GM19240 (cell line): Measurements from ENCODE around the gene SCGB1C2.
"Not testable (repeated sequence)": the region's sequence is repeated elsewhere in the genome, so short reads cannot be mapped to it uniquely, and the experiment has no call there.

ENCODE experiments used
- DNase-seq: peaks from one replicate; pipeline ENCODE4 v3.0.0; 2011; ENCODE audit warnings: low spot score; ENCODE audit not compliant: insufficient read length

The SCGB1C2 gene

GRCh38 chr17:137166-137807 lies at the start of gene SCGB1C2:
Gene SCGB1C2, plus strand, starts transcription at chr17:137569. Its CDS starts 22 bp downstream, at chr17:137591.
- DNase-seq = not testable (repeated sequence)

DNA sequence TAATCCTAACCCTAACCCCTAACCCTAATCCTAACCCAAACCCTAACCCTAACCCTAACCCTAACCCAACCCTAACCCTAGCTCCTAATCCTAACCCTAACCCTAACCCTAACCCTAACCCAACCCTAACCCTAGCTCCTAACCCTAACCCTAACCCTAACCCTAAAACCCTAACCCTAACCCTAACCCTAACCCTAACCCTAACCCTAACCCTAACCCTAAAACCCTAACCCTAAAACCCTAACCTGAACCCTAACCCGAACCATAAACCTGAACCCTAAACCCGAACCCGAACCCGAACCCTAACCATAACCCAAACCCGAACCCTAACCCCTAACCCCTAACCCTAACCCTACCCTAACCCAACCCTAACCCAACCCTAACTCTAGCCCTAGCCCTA lies 24.3 kb upstream of the SCGB1C2 start:
- not testable (repeated sequence) for DNase-seq

DNA sequence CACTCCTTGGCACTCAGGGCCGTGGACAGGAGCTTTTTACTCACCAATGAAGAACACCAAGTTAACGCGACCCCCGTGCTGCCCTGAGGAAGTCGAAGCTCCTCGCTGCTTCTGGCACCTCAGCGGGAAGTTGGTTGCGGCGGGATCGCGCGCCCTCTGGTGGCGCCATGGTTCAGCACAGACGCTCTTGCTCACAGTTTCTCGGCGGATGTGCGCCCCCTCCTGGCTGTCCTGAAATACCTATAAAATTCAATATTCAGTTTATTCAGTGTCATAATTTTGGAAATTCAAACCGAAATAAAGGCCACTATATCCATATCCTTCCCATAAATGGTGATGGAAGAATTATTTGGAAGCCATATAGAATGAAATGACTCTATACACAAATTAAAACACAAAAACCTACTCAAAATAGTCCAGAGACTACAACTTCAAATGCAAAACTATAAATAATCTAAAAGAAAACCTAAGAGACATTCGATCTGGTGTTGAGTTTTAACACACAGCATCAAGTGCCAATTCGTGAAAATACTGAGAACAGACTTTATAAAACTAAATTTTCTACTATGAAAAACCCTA lies 18.9 kb upstream of the SCGB1C2 start:
- DNase-seq = not testable (repeated sequence)

DNA sequence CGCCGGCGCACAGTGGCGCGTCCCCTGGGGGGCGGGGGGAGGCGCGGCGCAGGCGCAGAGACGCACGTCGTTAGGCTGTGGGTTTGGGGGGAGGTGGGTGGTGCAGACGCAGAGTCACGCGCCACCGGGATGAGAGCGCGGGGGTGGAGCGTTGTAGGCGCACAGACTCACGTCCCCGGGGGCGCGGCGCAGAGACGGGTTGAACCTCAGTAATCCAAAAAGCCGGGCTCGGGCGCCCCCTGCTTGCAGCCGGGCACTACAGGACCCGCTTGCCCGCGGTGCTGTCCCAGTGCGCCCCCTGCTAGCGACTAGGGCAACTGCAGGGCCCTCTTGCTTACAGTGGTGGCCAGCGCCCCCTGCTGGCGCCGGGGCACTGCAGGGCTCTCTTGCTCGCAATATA lies 3.4 kb upstream of the SCGB1C2 start:
- not testable (repeated sequence) for DNase-seq

DNA sequence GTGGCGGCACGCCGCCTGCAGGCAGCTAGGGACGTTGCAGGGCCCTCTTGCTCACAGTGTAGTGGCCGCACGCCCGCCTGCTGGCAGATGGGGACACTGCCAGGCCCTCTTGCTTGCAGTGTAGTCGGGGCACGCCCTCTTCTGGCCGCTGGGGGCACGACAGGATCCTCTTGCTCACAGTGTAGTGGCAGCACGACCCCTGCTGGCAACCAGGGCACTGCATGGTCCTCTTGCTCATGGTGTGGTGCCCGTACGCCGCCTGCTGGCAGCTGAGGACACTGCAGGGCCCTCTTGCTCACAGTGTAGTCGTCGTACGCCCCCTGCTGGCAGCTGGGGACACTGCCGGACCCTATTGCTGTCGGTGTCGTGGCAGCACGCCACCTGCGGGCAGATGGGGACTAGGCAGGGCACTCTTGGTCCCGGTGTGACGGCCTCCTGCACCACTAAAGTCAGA lies 3.0 kb upstream of the SCGB1C2 start:
- DNase-seq = not testable (repeated sequence)

DNA sequence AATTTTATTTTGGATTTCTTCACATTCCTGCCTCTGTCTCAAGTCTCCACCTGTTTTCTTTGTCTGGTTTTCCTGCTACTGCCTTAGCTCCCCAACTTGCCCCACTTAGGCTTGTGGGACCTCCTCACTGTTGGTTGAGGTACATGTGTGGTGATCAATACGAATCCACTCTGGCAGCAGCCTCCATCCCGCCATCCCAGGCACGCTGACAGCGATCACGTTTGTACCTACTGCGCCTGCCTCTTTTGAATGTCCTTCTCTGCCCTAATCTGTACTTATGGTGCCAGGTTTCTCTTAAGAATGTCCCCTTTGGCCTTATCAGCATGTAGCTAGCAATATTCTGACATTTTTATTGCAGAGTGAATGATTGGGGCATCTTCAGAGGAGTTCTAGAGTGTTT lies 2.3 kb upstream of the SCGB1C2 start:
- not testable (repeated sequence) for DNase-seq

GRCh38 chr17:135895-136294 lies 1.5 kb upstream of the SCGB1C2 start:
- not testable (repeated sequence) for DNase-seq

GRCh38 chr17:136531-136930 lies 838 bp upstream of the SCGB1C2 start:
- DNase-seq = not testable (repeated sequence)

DNA sequence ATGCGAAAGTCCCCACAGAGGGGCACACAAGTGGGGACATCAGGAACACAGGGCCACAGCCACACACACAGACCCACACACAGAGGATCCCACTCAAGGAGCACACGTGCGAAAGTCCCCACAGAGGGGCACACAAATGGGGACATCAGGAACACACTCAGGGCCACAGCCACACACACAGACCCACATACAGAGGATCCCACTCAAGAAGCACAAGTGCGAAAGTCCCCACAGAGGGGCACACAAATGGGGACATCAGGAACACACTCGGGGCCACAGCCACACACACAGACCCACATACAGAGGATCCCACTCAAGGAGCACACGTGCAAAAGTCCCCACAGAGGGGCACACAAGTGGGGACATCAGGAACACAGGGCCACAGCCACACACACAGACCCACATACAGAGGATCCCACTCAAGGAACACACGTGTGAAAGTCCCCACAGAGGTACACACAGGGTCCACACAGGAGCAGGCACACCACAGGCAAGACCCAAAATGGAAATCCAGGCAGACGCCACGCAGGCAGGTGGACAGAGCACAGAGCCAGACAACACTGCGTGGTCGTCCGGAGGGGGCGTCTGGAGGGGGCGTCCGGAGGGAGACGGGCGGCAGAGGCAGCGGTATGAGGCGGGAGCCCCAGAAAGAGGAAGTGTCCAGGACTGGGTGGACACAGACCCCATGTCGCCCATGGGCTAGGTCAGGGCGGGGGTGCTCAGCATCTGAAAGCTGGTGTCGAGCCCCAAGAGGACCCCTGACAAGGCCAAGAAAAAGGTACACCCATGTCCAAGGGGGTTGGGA lies 2.2 kb downstream of the SCGB1C2 start:
- not testable (repeated sequence) for DNase-seq

DNA sequence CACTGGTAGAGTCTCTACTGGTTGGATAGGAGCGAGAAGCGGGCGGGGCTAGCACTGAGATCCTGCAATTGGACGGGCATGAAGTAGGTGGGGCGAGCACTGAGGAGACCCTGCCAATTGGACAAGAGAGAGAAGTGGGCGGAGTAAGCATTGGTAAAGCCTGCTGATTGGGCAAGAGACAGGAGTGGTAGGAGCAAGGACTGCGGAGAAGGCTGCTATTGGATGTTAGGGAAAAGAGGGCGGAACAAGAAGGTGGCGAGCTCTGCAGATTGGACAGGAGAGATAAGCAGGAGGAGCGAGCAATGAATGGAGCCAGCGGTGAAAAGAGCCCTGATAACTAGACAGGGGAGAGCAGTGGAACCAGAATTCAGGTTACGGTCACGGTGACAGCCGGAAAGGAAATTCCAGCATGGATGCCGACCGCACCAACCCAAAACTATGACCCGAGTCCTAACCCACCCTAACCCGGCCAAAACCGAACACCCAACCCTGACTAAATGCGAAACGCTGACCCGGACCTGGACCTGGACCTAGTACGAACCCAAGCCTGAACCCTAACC lies 4.8 kb downstream of the SCGB1C2 start:
- no peak for DNase-seq

DNA sequence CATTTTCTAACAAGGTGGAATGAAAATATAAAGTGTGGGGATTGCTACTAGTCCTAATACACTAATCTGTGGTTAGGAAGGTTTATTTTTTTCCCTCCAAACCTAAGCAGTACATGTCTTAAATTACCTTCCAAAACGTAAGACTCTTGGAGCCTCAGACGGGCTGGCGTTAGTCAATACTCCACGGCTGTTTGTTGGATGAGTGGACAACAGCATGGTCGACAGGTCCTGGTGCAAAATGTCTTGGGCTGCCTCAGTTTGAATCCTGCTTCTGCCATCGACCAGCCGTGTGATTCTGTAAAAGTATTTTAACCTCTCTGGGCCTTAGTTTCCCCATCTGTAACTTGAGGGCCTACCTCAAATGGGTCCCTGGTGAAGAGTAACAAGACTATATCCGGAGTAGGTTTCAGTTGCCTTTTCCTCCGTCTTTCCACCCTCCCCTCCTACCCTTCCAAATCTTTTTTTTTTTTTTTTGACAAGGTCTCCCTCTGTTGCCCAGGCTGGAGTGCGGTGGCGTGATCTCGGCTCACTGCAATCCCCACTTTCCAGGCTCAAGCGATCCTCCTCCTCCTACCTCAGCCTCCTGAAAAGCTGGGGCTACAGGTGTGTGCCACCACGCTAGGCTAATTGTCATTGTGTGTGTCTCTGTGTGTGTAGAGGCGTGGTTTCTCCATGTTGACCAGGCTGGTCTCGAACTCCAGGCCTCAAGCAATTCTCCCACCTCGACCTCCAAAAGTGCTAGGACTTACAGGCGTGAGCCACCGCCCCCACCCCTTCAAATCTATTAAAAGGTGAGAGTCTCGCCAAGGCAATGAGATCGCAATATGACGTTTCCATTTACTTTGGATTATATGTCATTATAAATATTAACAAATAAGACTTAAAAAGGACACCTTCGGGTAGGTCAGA lies 5.8 kb downstream of the SCGB1C2 start:
- no peak for DNase-seq

DNA sequence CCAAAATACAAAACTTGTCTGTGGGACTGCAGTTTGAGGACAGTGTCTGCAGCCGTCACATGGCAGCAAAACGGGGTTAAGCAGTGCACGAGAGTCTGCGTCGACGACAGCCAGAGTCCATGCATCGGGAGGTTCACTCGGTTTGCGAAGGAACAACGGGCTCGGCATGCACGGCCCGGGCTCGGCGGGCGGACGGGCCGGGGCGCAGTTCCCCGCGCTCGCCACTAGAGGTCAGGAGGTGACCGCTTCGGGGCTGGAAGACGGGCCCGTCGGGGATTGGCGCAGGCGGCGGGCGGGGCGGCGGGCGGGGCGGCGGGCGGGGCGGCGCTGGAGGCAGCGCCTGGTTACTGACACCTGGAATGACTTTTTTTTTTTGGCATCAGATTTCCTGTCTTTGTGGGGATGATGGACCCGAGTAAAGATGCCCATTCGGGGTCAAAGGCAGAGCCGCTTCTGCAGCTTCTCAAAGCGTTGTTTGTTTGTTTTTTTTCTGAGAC lies 6.5 kb downstream of the SCGB1C2 start:
- peak; percentile 81 for DNase-seq

DNA sequence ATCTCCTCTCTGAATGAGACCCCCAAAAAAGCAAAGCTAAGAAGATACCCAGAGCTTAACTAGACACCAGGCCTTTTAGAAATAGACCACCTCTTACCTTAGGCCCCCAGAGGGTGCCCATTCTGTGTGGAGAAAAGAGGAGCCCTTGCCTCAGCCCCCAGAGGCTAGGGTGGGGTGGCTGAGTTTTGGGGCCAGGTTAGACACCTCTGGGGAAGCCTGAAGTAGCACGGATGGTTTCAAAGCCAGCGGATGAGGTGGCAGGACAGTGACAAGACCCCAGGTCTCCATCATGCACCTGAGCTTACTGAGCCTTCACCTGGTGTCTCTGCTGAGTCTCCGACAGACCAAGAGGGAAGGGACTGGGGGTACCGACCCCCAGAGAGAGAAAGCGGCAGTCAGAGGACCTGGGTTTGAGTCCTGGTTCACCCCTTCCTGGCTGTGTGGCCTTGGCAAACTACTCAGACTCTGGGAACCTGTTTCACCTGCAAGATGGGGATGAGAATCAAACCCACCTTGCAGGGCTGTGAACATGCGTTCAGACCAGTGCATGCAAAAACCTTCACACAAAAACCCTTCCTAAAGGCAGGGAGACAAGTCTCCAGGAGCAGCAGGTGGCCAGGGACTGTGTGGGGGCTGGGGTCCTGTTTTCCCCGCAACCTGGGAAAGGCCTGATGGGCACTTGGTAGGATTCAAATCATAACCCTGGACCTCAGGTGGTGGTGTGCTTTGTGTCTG lies 7.7 kb downstream of the SCGB1C2 start:
- DNase-seq = no peak

DNA sequence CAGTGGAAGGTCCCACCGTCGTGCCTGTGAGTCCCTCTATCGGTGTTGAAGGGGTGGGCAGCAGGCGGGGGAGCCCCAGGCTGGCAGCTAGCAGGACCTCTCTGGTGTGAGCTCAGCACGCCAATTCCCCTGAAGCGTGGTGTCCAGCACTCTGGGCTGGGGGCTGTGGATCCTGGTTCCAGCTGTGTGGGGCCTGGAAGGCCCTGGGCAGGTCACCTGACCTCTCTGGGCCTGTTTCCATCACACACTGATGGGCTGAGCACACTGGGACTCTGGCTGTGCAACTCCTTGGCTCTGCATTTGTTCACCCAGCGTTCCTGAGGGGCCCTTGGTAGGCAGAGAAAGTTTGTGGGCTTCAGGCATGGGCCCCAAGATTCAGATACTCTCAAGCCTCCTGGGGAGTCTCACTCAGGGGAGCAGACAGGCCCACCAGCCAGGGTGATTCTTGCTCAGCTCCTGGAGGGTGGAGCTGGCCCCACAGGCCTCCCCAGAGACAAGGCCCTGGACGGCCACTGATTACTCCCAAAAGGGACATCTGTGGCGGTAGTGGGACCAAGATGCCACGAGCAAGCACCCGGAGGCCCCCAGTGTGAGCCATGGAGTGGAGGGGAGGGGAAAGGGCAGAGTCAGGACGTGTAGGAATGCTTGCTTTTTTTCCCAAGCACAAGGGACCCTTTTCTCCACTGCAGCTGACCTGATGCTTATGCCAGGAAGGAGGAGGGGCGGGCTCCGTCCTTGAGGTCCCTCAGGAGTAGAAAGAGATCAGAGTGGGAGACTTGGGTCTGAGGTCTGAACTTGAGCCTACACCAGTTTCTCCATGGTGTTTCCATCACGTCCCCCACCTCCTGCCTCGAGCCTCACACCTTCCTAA lies 8.5 kb downstream of the SCGB1C2 start:
- DNase-seq = no peak

- DNase-seq = no peak
These were observed 9.2 kb downstream of the SCGB1C2 start for GRCh38 chr17:146546-146945.

- no peak for DNase-seq
These were observed 9.8 kb downstream of the SCGB1C2 start for GRCh38 chr17:146983-147761.

GRCh38 chr17:147796-148740 lies 10.7 kb downstream of the SCGB1C2 start:
- DNase-seq = no peak
